HepG2 (cell line): Measurements from ENCODE around the gene MOB3C. TPM values are rescaled to one million over a fixed set of nuclear protein-coding genes. Genes with fewer than 3 reads are reported as not detected.

ENCODE experiments used
- ATAC-seq: fragments of 200-7000 bp; cut with Tn5 transposase; 3 replicates; pipeline ENCODE4 v1.9.1; 2020; ENCODE audit warnings: mild to moderate bottlenecking, moderate library complexity
- BruUV-seq: library from RNA; stranded (reverse); fragments of 400-500 nt; replicated peaks from 2 replicates; lab custom pipeline; 2021; lab: Mats Ljungman, UMichigan
- CTCF ChIA-PET: fragments of 300-600 bp; formaldehyde crosslinking; extraction: SDS; loops from one replicate; lab custom pipeline; 2021; ENCODE audit warnings: low total read pairs, inconsistent platforms, low intra/inter-chr PET ratio; lab: Yijun Ruan, JAX
- POLR2A ChIA-PET: fragments of 350-600 bp; sonication (Branson Sonifier 250); formaldehyde crosslinking; loops from one replicate; lab custom pipeline; 2020; ENCODE audit warnings: antibody characterized with exemption, inconsistent platforms; lab: Yijun Ruan, JAX
- DNase-seq: peaks from one replicate; pipeline ENCODE4 v3.0.0-alpha.2; 2015; ENCODE audit warnings: low spot score
- FAIRE-seq: peaks from 3 replicates; lab custom pipeline; 2011; peaks lifted over from hg19 to GRCh38; lab: Jason Lieb, UNC
- H2AFZ ChIP-seq: one replicate; pipeline ENCODE4 v1.6.1; 2011; ENCODE audit warnings: low read length, inconsistent platforms
- H3K27ac ChIP-seq: fragments of 300-600 bp; 3 replicates; pipeline ENCODE4 v1.8.0; 2011; ENCODE audit warnings: mixed run types, mild to moderate bottlenecking, mixed read lengths, low read length, inconsistent platforms; ENCODE audit not compliant: insufficient read depth; ENCODE audit errors: extremely low read length
- H3K27me3 ChIP-seq, 2 experiments: fragments of 200-600 bp in 1 of 2; 2 replicates in 1 of 2; 3 replicates in 1 of 2; pipeline versions ENCODE4 v1.6.0 to v1.8.0; 2011; ENCODE audit warnings: low read length in 2 of 2, mild to moderate bottlenecking in 2 of 2, moderate library complexity in 2 of 2, inconsistent platforms in 1 of 2; ENCODE audit not compliant: insufficient read depth in 2 of 2, control insufficient read depth in 1 of 2
- H3K36me3 ChIP-seq, 2 experiments: fragments of 200-600 bp in 1 of 2; replicated peaks in 1 of 2; 2 replicates in 1 of 2; 3 replicates in 1 of 2; pipeline versions ENCODE4 v1.5.1 to v1.8.0; 2011; ENCODE audit warnings: low read length in 2 of 2, inconsistent platforms in 1 of 2; ENCODE audit not compliant: insufficient read depth in 2 of 2, control insufficient read depth in 1 of 2
- H3K4me1 ChIP-seq: 2 replicates; pipeline ENCODE4 v1.5.1; 2012; ENCODE audit warnings: low read length, inconsistent platforms; ENCODE audit not compliant: insufficient read depth
- H3K4me2 ChIP-seq: 2 replicates; pipeline ENCODE4 v1.6.0; 2011; ENCODE audit warnings: low read depth, low read length, inconsistent platforms
- H3K4me3 ChIP-seq, 3 experiments: fragments of 200-600 bp in 1 of 3; sonication (generic), shearing (Covaris generic) in 1 of 3; replicated peaks in 1 of 3; 2 replicates each; pipeline ENCODE4 v1.5.1; 2011 to 2016; ENCODE audit warnings: low read length in 3 of 3, inconsistent platforms in 2 of 3, low read depth in 2 of 3, mild to moderate bottlenecking in 2 of 3, control low read depth in 1 of 3, mixed read lengths in 1 of 3; ENCODE audit not compliant: insufficient read depth in 1 of 3
- H3K79me2 ChIP-seq: one replicate; pipeline ENCODE4 v1.6.1; 2011; ENCODE audit warnings: low read length, inconsistent platforms; ENCODE audit not compliant: insufficient read depth
- H3K9ac ChIP-seq: 2 replicates; pipeline ENCODE4 v1.6.0; 2011; ENCODE audit warnings: mild to moderate bottlenecking, low read depth, low read length, inconsistent platforms; ENCODE audit not compliant: insufficient read depth
- H3K9me3 ChIP-seq: 2 replicates; pipeline ENCODE4 v1.5.1; 2012; ENCODE audit warnings: mild to moderate bottlenecking, low read length
- H4K20me1 ChIP-seq: 2 replicates; pipeline ENCODE4 v1.6.0; 2011; ENCODE audit warnings: inconsistent platforms, mild to moderate bottlenecking, low read length, moderate library complexity; ENCODE audit not compliant: insufficient read depth
- ARID5B ChIP-seq: IDR thresholded peaks from 2 replicates; pipeline ENCODE4 v1.4.0; 2020; ENCODE audit warnings: mild to moderate bottlenecking, missing genetic modification reagents
- DDIT3 ChIP-seq: sonication (generic); formaldehyde crosslinking; IDR thresholded peaks from 2 replicates; pipeline ENCODE4 v1.4.0; 2020; ENCODE audit warnings: mild to moderate bottlenecking, missing genetic modification reagents
- GATAD2A ChIP-seq: IDR thresholded peaks from 2 replicates; pipeline ENCODE4 v1.6.1; 2016
- HOXA9 ChIP-seq: sonication (generic); formaldehyde crosslinking; IDR thresholded peaks from 2 replicates; pipeline ENCODE4 v1.8.1; 2022; ENCODE audit warnings: missing genetic modification reagents, mild to moderate bottlenecking, moderate library complexity, borderline replicate concordance
- KLF9 ChIP-seq: IDR thresholded peaks from 2 replicates; pipeline ENCODE4 v1.6.1; 2016; ENCODE audit warnings: low read depth
- RBAK ChIP-seq: sonication (generic); formaldehyde crosslinking; IDR thresholded peaks from 2 replicates; pipeline ENCODE4 v1.5.1; 2020; ENCODE audit warnings: mild to moderate bottlenecking, missing genetic modification reagents
- RXRB ChIP-seq: IDR thresholded peaks from 2 replicates; pipeline ENCODE4 v1.6.1; 2016; ENCODE audit warnings: borderline replicate concordance, missing genetic modification reagents, missing compliant biosample characterization
- ZNF616 ChIP-seq: sonication (generic); formaldehyde crosslinking; IDR thresholded peaks from 2 replicates; pipeline ENCODE4 v1.5.0; 2020; ENCODE audit warnings: low read depth, mild to moderate bottlenecking, missing genetic modification reagents
- in situ Hi-C: cut with HindIII; loops from 2 replicates; pipeline ENCODE4 v1.10.0; 2017; ENCODE audit warnings: low pct_unique_long_range_greater_than_20kb; ENCODE audit not compliant: extremely low pct_ligation_motif_present
- intact Hi-C: fragments of 100-400 bp; cut with micrococcal nuclease; formaldehyde crosslinking; loops from one replicate; pipeline ENCODE4 v1.10.0; 2022; ENCODE audit not compliant: unreplicated experiment
- polyA plus RNA-seq, 8 experiments: library from polyadenylated mRNA; depleted of rRNA in 3 of 8; stranded (reverse) in 7 of 8; unstranded in 1 of 8; fragments of >200 nt; fragmentation: Illumina TruSeq in 4 of 8; extraction: Trizol in 4 of 8; gene quantifications; 2 replicates each; pipeline versions ENCODE4 v1.2.1 to v1.2.3, GENCODE V29; 2011 to 2016; ENCODE audit warnings: low read depth in 4 of 8, missing spikeins in 1 of 8, mixed read lengths in 1 of 8; ENCODE audit not compliant: insufficient read depth in 1 of 8
- total RNA-seq, 5 experiments: library from RNA; depleted of rRNA; stranded (reverse); fragments of >200 nt; fragmentation: Illumina TruSeq; extraction: Trizol; gene quantifications; 2 replicates each; pipeline ENCODE4 v1.2.3, GENCODE V29; 2016; ENCODE audit warnings: low read depth in 1 of 5

Gene MOB3C
- total and polyA plus RNA-seq, 2 of the 13 experiments (the other 11 are each of a cell fraction or from before 2014, with no cell fraction given): 3.5 to 4.1 TPM

GRCh38 chr1:46643368-46643775, 26.8 kb upstream of the MOB3C start (continued):
- peak; percentile 25; the same call in 1 of the 2 replicates for TF ChIP-seq RXRB (CRISPR knock-in tag)
- 0 out of 2 replicates have a peak, but pooled peaks have one; percentile 20 for TF ChIP-seq ARID5B (CRISPR knock-in tag)
- no peak for TF ChIP-seq HOXA9
- TF ChIP-seq KLF9 (CRISPR knock-in tag): no peak
- TF ChIP-seq, all 625 proteins: peak for 13

- no peak for DNase-seq
- no TSS peak for BruUV-seq
- CTCF ChIA-PET: no interaction called here
- TF ChIP-seq ZNF616 (CRISPR knock-in tag) (no peak), GATAD2A (no peak), DDIT3 (CRISPR knock-in tag) (no peak), RBAK (no peak)
- TF ChIP-seq, all 625 proteins: peak for 0
- Histone ChIP-seq H2AFZ (no peak overlapping the region), H3K4me1 (peaks cover 24% of the 10 kb centered on the region), H3K4me2 (no peak overlapping the region), H3K4me3 (no peak overlapping the region), H3K27ac (no peak overlapping the region), H3K79me2 (no peaks in the 10 kb centered on the region), H4K20me1 (no peaks in the 10 kb centered on the region), H3K9ac (no peak overlapping the region), H3K36me3 (peaks cover 0 to 7% of the 10 kb centered on the region in 2 experiments; a peak in 4 of 5 replicates), H3K9me3 (no peaks in the 10 kb centered on the region), H3K27me3 (no peaks in the 10 kb centered on the region)
- POLR2A ChIA-PET: no interaction called here
- no peak for FAIRE-seq
- in situ Hi-C loops: no loop called here
- no peak for ATAC-seq
- intact Hi-C loops: no loop called here
Observed at GRCh38 chr1:46642115-46642680, 25.6 kb upstream of the MOB3C start.
